Astrocyte of the hippocampus (primary cell): ENCODE measurements around the gene C2orf74.
"Not testable (repeated sequence)": the region's sequence is repeated elsewhere in the genome, so short reads cannot be mapped to it uniquely, and the experiment has no call there.

Experiments
- DNase-seq: peaks from one replicate; pipeline ENCODE4 v3.0.0; 2011; ENCODE audit warnings: low read depth, low spot score

C2orf74 gene

DNA sequence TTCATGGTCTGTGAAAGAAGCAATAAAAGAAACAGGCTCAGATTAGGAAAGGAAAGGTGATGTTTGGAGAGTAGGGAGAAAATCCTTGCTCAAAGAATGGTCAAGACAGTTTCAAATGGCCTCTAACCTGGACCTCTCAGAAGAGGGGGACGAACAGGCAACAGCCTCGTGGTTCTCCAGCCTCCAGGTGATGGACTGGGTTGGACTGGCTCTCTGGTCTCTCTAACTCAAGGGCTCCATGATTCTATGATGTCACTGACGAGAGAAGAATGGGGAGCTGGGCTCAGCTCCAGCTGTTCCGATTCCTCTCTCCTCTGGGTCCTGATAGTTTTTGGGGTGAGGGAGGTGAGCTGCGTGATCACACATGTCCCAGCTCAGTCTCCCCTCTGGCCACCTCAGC, at the start of gene C2orf74:
Gene C2orf74, plus strand, starts transcription at position 301 of the 400 bp plus-strand sequence. CDS start 327 bp downstream, outside the sequence.
- DNase-seq, result no peak

- no peak for DNase-seq
Observed at GRCh38 chr2:61114147-61114546, 47.8 kb upstream of the C2orf74 start.

- DNase-seq, result no peak
Observed at GRCh38 chr2:61116302-61116701, 45.7 kb upstream of the C2orf74 start.

DNA sequence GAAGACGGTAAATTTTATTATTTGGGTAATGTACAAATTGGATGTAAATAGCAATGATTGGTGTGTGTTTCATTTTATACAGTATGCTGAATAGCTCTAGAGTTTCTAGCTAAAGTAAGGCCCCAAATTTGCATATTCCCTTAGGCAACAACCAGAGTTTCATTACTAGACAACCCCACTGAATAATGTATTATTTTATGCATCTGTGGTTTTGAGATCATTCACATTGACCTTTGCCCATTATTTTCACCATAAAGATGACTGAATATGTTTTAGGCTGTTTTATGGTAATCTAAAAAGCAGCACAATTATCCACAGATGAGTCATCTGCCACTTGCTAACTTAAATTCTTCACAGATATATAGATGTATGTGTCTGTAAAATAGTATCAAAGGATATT, 44.5 kb upstream of the C2orf74 start:
- DNase-seq, result no peak

DNA sequence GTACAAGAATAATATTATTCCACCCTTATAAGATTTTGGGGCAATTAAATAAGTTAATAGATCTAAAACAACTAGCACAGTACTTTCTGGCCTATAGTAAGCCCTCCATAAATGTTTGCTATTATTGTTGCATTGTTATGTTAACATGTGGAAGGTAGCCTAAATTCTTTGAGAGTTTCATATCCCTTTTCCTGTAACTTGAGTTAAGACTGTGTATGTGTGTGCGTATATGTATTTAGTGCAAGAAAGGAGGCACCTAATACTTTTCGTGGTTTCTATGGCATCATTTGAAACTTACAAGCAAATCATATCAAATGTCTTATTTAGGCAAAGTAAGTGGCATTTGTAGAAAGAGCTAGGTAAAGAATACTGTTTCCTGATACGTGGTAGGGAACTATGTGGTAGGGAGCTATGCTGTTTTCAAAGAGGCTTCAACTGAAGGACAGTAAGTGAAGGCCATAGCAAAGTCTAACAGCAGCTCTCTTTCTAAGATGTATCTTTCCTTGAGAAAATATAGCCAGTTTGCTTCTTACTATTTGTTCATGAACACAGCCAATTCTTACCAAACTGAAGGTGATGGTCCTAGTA, 36.8 kb upstream of the C2orf74 start:
- DNase-seq, result no peak

GRCh38 chr2:61125798-61126197, 36.2 kb upstream of the C2orf74 start:
- DNase-seq, result no peak

DNA sequence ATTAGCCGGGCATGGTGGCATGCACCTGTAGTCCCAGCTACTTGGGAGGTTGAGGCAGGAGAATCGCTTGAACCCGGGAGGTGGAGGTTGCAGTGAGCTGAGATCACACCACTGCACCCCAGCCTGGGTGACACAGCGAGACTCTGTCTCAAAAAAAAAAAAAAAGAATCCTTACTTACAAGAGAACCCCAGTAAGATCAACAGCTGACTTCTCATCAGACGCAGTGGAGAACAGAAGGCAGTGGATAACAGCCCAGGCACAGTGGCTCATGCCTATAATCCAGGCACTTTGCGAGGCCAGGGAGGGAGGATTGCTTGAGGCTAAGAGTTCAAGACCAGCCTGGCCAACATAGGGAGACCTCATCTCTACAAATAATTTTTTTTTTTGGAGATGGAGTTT, 33.9 kb upstream of the C2orf74 start:
- DNase-seq, result not testable (repeated sequence)

- peak; percentile 79 for DNase-seq
Observed at GRCh38 chr2:61134141-61134540, 27.8 kb upstream of the C2orf74 start.

DNA sequence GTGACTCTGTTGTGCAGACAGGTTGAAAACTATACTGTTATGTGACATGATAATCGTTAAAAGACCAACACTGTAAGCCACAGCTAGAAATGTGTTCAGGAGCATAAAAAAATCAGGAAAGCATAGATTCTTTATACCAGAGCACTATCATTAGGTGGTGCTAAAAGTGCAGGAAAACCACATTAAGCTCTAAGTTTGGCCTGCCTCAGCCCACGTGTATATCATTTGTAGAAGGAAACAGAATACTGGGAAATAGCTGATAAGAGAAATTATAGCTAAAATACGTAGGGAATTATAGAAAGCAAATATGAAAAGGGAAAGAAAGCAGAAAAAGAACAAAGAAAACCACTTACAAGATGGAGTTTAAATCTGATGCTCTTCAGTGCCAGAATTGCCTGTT, 26.5 kb upstream of the C2orf74 start:
- DNase-seq, result peak; percentile 64

- DNase-seq, result no peak
Observed at GRCh38 chr2:61138859-61139258, 23.1 kb upstream of the C2orf74 start.

- DNase-seq, result no peak
Observed at GRCh38 chr2:61141151-61141550, 20.8 kb upstream of the C2orf74 start.

DNA sequence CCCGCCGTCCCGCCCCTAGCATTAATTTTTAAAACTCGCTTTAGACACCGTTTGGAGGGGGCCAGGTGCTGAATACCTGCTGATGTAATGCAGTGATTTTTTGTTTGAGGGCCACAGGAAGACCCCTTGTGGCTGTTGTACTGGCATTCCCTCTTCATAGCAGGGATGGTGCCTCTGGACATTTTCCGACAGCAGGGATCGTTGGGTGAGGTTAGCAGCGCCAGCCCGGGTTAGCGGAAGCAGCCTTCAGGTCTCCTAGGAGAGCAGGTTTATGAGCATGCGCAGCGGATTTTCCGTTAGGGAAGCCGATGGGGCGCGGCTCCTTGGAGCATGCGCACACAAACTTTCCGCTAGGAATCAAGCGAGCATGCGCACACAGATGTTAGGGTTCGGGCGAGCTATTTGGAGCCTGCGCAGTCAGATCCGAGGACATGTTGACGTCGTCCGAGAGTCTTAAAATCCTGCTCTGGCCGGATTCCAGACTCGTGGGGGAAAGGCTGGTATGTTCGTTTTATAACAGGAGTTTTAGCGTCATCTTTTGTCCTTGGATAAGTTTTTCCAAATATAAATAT, 17.2 kb upstream of the C2orf74 start:
- peak; percentile 99 for DNase-seq

GRCh38 chr2:61145990-61146389, 16.0 kb upstream of the C2orf74 start:
- no peak for DNase-seq

- not testable (repeated sequence) for DNase-seq
Observed at GRCh38 chr2:61148091-61148490, 13.9 kb upstream of the C2orf74 start.

- DNase-seq, result no peak
Observed at GRCh38 chr2:61149074-61149473, 12.9 kb upstream of the C2orf74 start.

DNA sequence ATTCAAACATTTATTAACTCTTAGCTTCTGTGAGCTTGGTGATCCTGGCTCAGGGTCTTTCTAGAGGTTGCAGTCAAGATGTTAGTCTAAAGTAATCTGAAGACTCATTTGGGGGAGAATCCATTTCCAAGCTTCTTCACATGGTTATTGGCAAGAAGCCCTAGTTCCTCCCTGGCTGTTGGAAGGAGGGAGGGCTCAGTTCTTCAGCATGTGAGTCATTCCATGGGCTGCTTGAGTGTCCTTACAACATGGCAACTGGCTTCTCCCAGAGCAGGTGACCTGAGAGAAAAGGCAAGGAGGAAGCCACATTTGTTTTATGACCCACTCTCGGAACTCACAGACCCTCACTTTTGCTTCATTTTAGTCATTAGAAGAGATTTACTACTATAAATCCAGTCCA, 10.6 kb upstream of the C2orf74 start:
- peak; percentile 27 for DNase-seq

DNA sequence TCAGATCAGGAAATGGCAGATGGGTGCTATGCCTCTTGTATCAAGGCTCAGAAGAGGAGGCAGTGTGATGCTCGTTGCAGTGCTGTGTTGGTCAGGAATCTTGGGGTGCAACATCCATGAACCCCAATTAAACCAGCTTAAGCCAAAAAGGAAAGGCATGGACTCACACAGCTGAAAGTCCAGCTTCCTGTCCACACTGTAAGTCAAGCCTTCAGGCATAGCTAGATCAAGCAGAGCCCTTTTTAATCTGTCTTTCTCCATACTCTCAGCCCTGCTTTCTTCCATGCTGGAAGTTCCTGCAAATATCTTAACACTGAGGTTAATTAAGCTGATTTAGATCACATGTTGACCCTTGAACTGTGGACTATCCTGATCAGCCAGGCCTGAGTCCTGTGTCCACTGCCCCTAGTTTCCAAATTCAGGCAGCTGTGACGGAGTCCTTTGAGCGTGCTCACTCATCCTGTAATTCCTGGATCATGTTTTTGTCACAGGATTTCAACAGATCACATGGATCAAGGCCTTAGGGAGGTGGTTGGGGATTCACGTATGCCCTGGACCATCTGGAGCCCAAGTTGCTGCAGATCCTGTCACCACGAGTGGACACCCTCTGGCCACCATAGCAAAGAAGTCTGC, 4.5 kb upstream of the C2orf74 start:
- no peak for DNase-seq

- DNase-seq, result no peak
Observed at GRCh38 chr2:61158356-61158955, 3.5 kb upstream of the C2orf74 start.

GRCh38 chr2:61162721-61163120, 733 bp downstream of the C2orf74 start:
- DNase-seq, result no peak

GRCh38 chr2:61165082-61165481, 3.1 kb downstream of the C2orf74 start:
- not testable (repeated sequence) for DNase-seq

- no peak for DNase-seq
Observed at GRCh38 chr2:61165946-61166345, 4.0 kb downstream of the C2orf74 start.

DNA sequence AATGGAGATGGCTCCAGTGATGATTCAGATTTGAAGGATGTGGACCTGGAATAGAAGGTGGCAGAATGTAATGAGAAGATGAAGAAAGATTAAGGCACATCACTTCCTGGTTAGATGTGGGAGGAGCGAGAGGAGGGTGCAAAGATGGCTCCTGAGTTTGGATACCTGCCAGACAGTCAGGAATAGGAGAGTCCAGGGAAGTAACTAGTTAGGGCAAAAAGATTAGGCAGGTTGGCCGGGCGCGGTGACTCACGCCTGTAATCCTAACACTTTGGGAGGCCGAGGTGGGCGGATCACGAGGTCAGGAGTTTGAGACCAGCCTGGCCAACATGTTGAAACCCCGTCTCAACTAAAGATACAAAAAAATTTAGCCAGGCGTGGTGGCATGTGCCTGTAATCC, 5.6 kb downstream of the C2orf74 start:
- DNase-seq, result no peak

GRCh38 chr2:61172671-61173070, 10.7 kb downstream of the C2orf74 start:
- no peak for DNase-seq
